Ovary (tissue), 3 donors: ENCODE measurements around the gene VASH1.

ENCODE experiments used
- EP300 ChIP-seq: sonication (generic); formaldehyde crosslinking; IDR thresholded peaks from one replicate; pipeline ENCODE4 v1.6.1; 2017; ENCODE audit warnings: antibody characterized with exemption
- TF ChIP-seq, protein P1 (sequence below), 3 donors: fragments of 450-650 bp in 2 of 3; fragments of 200-600 bp in 1 of 3; IDR thresholded peaks; one replicate each; pipeline versions ENCODE4 v1.5.1 to v1.8.0; 2016 to 2022; ENCODE audit warnings: antibody characterized with exemption in 3 of 3, mild to moderate bottlenecking in 1 of 3
- donor health status: DM: no; HTN: no; CAD: no.

DNA sequence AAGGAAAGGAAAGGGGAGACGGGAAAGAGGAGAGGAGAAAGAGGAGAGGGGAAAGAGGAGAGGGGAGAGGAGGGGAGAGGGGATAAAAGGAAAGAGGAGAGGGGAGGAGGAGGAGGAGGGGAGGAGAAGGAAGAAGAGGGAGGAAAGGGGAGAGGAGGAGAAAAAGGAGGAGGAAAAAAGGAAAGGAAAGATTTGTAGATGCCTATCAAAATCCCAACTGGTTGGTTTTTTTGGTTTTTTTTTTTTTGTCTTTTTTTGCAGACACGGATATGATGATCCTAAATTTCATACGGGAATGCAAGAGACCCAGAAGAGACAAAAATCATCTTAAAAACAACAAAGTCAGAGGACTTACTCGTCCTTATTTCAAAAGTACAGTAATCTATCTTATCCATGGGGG is 32.1 kb downstream of the VASH1 start:
- TF ChIP-seq, protein P1, sequence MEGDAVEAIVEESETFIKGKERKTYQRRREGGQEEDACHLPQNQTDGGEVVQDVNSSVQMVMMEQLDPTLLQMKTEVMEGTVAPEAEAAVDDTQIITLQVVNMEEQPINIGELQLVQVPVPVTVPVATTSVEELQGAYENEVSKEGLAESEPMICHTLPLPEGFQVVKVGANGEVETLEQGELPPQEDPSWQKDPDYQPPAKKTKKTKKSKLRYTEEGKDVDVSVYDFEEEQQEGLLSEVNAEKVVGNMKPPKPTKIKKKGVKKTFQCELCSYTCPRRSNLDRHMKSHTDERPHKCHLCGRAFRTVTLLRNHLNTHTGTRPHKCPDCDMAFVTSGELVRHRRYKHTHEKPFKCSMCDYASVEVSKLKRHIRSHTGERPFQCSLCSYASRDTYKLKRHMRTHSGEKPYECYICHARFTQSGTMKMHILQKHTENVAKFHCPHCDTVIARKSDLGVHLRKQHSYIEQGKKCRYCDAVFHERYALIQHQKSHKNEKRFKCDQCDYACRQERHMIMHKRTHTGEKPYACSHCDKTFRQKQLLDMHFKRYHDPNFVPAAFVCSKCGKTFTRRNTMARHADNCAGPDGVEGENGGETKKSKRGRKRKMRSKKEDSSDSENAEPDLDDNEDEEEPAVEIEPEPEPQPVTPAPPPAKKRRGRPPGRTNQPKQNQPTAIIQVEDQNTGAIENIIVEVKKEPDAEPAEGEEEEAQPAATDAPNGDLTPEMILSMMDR (IDR thresholded peaks at IDR 0.05), result no peak
- TF ChIP-seq EP300, result no peak
